ENCODE results near the gene TBC1D1. TPM values are rescaled to one million over a fixed set of nuclear protein-coding genes. Genes with fewer than 3 reads are reported as not detected.

TBC1D1 gene
- total RNA-seq, 1 donor: 66.6 TPM

DNA sequence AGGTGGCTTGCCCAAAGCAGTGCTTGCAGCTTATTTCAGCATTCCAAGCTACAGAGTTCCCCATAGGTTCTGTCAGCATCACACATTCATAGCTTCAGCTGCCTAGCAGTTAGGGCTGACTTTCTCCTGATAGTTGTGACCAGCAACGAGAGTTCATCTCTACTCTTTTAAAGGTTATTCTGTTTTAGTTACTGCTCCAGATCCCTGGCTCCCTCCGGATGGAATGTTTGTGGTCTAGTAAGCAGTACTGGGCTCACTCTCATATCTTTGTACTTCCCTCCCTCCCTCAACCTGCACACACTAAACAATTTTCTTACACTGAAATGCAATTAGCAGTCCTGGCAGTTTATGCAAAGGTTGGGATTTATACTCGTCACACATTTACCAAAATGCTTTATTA, 113.2 kb downstream of the TBC1D1 start:
- Histone ChIP-seq H2AFZ (ENCODE audit: low read length) (no peak overlapping the region), H3K4me1 (ENCODE audit: insufficient read depth, low read length) (peaks cover 15% of the 10 kb centered on the region), H3K79me2 (ENCODE audit: insufficient read depth, low read length) (peaks cover 82% of the 10 kb centered on the region), H4K20me1 (ENCODE audit: insufficient read depth, low read length) (peaks cover 22% of the 10 kb centered on the region), H3K9me3 (ENCODE audit: low read depth, low read length) (no peaks in the 10 kb centered on the region), H3K4me3 (ENCODE audit: insufficient read depth, low read length) (no peak overlapping the region), H3K4me2 (ENCODE audit: insufficient read depth, low read length) (no peak overlapping the region), H3K27me3 (ENCODE audit: insufficient read depth, low read length) (no peaks in the 10 kb centered on the region), H3K36me3 (ENCODE audit: insufficient read depth, low read length) (no peaks in the 10 kb centered on the region), H3K27ac (ENCODE audit: low read depth, low read length) (no peak overlapping the region)
- DNase-seq (ENCODE audit: insufficient read length, low spot score, missing footprints): no peak
- TF ChIP-seq, protein P1, sequence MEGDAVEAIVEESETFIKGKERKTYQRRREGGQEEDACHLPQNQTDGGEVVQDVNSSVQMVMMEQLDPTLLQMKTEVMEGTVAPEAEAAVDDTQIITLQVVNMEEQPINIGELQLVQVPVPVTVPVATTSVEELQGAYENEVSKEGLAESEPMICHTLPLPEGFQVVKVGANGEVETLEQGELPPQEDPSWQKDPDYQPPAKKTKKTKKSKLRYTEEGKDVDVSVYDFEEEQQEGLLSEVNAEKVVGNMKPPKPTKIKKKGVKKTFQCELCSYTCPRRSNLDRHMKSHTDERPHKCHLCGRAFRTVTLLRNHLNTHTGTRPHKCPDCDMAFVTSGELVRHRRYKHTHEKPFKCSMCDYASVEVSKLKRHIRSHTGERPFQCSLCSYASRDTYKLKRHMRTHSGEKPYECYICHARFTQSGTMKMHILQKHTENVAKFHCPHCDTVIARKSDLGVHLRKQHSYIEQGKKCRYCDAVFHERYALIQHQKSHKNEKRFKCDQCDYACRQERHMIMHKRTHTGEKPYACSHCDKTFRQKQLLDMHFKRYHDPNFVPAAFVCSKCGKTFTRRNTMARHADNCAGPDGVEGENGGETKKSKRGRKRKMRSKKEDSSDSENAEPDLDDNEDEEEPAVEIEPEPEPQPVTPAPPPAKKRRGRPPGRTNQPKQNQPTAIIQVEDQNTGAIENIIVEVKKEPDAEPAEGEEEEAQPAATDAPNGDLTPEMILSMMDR (IDR thresholded peaks at IDR 0.05; ENCODE audit: extremely low read depth, low read depth, low read length): no peak

- H3K4me1 ChIP-seq (ENCODE audit: insufficient read depth, low read length): peaks cover 15% of the 10 kb centered on the region
- H3K4me3 ChIP-seq (ENCODE audit: insufficient read depth, low read length): no peak overlapping the region
- peaks cover 22% of the 10 kb centered on the region for H4K20me1 ChIP-seq (ENCODE audit: insufficient read depth, low read length)
- H3K27me3 ChIP-seq (ENCODE audit: insufficient read depth, low read length): no peaks in the 10 kb centered on the region
- H3K27ac ChIP-seq (ENCODE audit: low read depth, low read length): no peak overlapping the region
- peaks cover 78% of the 10 kb centered on the region for H3K79me2 ChIP-seq (ENCODE audit: insufficient read depth, low read length)
- no peaks in the 10 kb centered on the region for H3K36me3 ChIP-seq (ENCODE audit: insufficient read depth, low read length)
- no peaks in the 10 kb centered on the region for H3K9me3 ChIP-seq (ENCODE audit: low read depth, low read length)
- no peak overlapping the region for H3K4me2 ChIP-seq (ENCODE audit: insufficient read depth, low read length)
- no peak overlapping the region for H2AFZ ChIP-seq (ENCODE audit: low read length)
- DNase-seq (ENCODE audit: insufficient read length, low spot score, missing footprints): no peak
- TF ChIP-seq, protein P1 (IDR thresholded peaks at IDR 0.05; ENCODE audit: extremely low read depth, low read depth, low read length): no peak
Measured at GRCh38 chr4:38004887-38005286, 114.0 kb downstream of the TBC1D1 start.

DNA sequence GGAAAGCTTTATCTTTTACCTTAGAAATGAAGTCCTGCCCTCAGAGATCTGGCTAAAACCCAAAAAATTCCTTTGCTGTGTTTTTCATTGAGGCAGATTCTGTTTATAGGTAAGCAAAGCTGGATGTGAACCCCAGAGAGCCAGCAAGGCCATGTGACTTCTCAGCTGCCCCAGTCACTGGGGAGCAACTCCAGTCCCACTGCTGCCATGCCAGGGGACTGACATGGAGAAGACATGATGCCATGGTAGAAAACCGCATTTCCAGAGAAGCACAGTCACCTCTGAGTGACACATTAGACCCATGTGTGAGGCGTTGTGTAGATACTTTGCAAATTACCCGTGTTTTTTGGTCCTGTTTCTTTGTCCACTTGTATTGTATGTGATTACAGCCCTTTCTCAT, 114.8 kb downstream of the TBC1D1 start:
- peaks cover 78% of the 10 kb centered on the region for H3K79me2 ChIP-seq (ENCODE audit: insufficient read depth, low read length)
- H2AFZ ChIP-seq (ENCODE audit: low read length): no peak overlapping the region

GRCh38 chr4:38007645-38008044, 116.8 kb downstream of the TBC1D1 start:
- no peak overlapping the region for H2AFZ ChIP-seq (ENCODE audit: low read length)
- no peak for DNase-seq (ENCODE audit: insufficient read length, low spot score, missing footprints)
- no peaks in the 10 kb centered on the region for H3K36me3 ChIP-seq (ENCODE audit: insufficient read depth, low read length)
- peaks cover 15% of the 10 kb centered on the region for H3K4me1 ChIP-seq (ENCODE audit: insufficient read depth, low read length)
- no peak overlapping the region for H3K4me2 ChIP-seq (ENCODE audit: insufficient read depth, low read length)
- TF ChIP-seq, protein P1 (IDR thresholded peaks at IDR 0.05; ENCODE audit: extremely low read depth, low read depth, low read length): no peak
- peaks cover 26% of the 10 kb centered on the region for H4K20me1 ChIP-seq (ENCODE audit: insufficient read depth, low read length)
- H3K27ac ChIP-seq (ENCODE audit: low read depth, low read length): no peak overlapping the region
- no peak overlapping the region for H3K4me3 ChIP-seq (ENCODE audit: insufficient read depth, low read length)
- no peaks in the 10 kb centered on the region for H3K9me3 ChIP-seq (ENCODE audit: low read depth, low read length)
- peaks cover 80% of the 10 kb centered on the region for H3K79me2 ChIP-seq (ENCODE audit: insufficient read depth, low read length)
- H3K27me3 ChIP-seq (ENCODE audit: insufficient read depth, low read length): no peaks in the 10 kb centered on the region

More for the DNA sequence above, 114.8 kb downstream of the TBC1D1 start:
- H3K4me1 ChIP-seq (ENCODE audit: insufficient read depth, low read length): peaks cover 15% of the 10 kb centered on the region
- no peak for DNase-seq (ENCODE audit: insufficient read length, low spot score, missing footprints)
- no peaks in the 10 kb centered on the region for H3K36me3 ChIP-seq (ENCODE audit: insufficient read depth, low read length)
- TF ChIP-seq, protein P1 (IDR thresholded peaks at IDR 0.05; ENCODE audit: extremely low read depth, low read depth, low read length): no peak
- no peak overlapping the region for H3K4me2 ChIP-seq (ENCODE audit: insufficient read depth, low read length)
- H4K20me1 ChIP-seq (ENCODE audit: insufficient read depth, low read length): peaks cover 29% of the 10 kb centered on the region
- no peak overlapping the region for H3K4me3 ChIP-seq (ENCODE audit: insufficient read depth, low read length)
- H3K27me3 ChIP-seq (ENCODE audit: insufficient read depth, low read length): no peaks in the 10 kb centered on the region
- no peak overlapping the region for H3K27ac ChIP-seq (ENCODE audit: low read depth, low read length)
- no peaks in the 10 kb centered on the region for H3K9me3 ChIP-seq (ENCODE audit: low read depth, low read length)

All from osteoblast (primary cell).